Activated CD4-positive, alpha-beta T cell treated with anti-CD3 and anti-CD28 coated beads for 1 hour (primary cell): ENCODE data around the gene GNMT.
"Not testable (repeated sequence)": the region's sequence is repeated elsewhere in the genome, so short reads cannot be mapped to it uniquely, and the experiment has no call there.

ENCODE experiments used
- DNase-seq: peaks from one replicate; pipeline ENCODE4 v3.0.0-alpha.2; 2020

GNMT gene

DNA sequence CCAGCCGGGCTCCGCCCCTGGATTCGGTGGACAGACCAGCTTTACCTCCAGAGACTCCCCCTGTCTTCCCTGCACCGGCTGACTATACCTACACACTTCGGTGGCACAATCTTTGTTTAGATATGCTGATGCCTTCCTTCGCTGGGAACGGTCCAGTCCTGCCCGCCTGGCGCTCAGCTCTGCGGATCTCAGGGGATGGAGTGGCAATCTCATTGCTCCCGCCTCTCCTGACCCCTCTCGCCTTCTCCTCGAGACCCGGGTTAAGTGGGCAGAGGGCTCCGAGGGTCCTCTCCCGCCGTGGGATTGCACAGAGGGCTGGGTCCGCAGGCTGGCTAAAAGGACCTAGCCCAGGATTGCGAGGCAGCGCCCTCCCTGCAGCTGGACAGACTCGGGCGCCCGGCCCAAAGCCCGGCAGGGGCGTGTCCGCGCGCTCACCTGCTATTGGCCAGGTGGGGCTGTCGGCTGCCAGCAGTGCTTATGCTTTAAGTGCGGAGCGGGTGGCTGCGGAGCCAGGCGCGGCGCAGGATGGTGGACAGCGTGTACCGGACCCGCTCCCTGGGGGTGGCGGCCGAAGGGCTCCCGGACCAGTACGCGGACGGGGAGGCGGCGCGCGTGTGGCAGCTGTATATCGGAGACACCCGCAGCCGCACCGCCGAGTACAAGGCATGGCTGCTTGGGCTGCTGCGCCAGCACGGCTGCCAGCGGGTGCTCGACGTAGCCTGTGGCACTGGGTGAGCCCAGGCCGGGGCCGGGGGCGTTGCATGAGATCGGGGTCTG, at the start of gene GNMT:
Gene GNMT (plus strand): TSS at position 512 of the 777 bp plus-strand sequence. CDS start 14 bp downstream, at position 526.
- peak; percentile 18 for DNase-seq

- no peak for DNase-seq
These were observed 49.2 kb upstream of the GNMT start for GRCh38 chr6:42911171-42912021.

DNA sequence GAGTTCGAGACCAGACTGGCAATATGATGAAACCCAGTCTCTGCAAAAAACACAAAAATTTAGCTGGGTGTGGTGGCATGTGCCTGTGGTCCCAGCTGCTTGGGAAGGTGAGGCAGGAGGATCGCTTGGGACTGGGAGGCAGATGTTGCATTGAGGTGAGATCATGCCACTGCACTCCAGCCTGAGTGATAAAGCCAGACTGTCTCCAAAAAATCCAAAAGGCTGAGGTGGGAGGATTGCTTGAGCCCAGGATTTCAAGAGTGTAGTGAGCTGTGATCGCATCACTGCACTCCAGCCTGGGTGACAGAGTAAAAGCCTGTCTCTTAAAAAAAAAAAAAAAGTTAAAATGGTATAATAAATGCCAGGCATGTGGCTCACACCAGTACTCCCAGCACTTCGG, 46.0 kb upstream of the GNMT start:
- no peak for DNase-seq

DNA sequence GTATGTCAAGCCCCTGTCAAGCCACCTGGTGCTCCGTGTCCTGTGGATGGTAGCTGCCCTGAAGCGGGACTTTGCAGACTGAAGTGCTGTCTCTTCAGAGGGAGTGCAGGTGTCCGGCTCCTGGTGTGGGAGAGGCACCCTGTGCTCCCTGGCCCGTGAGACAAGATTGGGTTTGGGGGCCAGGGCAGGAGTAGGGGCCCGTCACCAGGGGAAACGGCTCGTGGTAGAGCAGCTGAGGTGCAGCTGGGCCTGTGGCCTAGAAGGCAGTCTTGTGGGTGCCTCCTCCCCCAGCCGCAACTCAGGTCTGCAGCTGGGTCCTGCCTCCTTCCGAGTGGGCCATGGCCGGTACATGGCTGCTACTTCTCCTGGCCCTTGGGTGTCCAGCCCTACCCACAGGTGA, 44.8 kb upstream of the GNMT start, which contains the start of gene PTCRA:
Gene PTCRA (plus strand): TSS at position 322 of the 400 bp plus-strand sequence. CDS start 17 bp downstream, at position 339.
- DNase-seq = no peak

DNA sequence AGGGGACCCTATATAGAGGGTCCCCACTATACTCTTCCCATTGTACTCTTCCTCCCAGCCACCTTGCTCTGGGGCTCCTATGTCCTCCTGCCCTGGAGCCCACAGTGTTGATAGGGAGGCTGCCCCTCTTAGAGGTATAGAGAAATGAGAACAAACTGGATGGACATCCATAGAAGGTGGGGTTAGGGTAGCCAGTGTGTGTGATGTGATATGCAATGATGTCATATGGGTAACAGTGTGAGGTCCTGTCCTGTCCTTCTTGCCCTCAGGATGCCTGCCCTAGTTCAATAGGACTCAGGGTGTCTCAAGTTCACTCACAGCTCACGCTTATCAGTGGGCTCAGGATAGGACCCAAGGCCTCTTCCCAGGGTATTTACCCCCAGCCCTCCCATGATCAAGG, 44.3 kb upstream of the GNMT start:
- DNase-seq = no peak

- no peak for DNase-seq
These were observed 38.8 kb upstream of the GNMT start for GRCh38 chr6:42921801-42922200.

DNA sequence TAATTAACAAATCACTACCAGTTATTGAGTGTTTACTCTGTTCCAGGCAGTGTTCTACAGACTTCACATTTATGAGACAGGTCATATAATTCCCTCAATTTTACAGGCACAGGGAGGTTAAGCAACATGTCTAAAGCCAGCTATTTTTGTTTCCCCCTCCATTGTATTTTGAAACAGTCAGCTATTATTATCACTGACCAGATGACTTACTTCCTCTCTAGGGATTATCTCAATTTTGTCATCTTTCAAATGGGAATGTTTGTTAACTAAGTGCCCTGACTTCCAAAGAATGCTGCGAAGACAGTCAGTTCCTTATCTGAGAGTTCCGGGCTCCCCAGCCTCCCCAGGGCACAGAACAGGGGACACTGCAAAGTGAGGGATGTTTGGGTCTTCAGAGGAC, 36.9 kb upstream of the GNMT start:
- no peak for DNase-seq

DNA sequence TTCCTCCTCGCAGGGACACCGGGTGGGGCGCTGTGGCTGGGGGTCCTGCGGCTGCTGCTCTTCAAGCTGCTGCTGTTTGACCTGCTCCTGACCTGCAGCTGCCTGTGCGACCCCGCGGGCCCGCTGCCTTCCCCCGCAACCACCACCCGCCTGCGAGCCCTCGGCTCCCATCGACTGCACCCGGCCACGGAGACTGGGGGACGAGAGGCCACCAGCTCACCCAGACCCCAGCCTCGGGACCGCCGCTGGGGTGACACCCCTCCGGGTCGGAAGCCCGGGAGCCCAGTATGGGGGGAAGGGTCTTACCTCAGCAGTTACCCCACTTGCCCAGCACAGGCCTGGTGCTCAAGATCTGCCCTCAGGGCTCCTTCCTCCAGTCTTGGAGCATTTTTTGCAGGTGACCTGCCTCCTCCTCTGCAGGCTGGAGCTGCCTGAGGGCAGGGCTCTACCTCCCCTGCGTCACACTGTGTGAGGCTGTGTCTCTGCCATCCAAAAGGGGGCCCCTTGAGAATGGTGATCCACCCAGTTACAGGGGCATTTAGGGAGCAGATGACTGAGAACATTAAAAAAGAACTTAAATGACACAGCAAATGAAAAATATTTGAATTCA, 35.2 kb upstream of the GNMT start:
- no peak for DNase-seq

GRCh38 chr6:42928986-42929820, 31.4 kb upstream of the GNMT start, which contains the start of gene CNPY3:
CNPY3 (plus strand) TSS chr6:42929480; CDS start chr6:42929571, 91 bp downstream.
- peak; percentile 88 for DNase-seq

- DNase-seq = peak; percentile 41
These were observed 30.7 kb upstream of the GNMT start for GRCh38 chr6:42929821-42930360.

DNA sequence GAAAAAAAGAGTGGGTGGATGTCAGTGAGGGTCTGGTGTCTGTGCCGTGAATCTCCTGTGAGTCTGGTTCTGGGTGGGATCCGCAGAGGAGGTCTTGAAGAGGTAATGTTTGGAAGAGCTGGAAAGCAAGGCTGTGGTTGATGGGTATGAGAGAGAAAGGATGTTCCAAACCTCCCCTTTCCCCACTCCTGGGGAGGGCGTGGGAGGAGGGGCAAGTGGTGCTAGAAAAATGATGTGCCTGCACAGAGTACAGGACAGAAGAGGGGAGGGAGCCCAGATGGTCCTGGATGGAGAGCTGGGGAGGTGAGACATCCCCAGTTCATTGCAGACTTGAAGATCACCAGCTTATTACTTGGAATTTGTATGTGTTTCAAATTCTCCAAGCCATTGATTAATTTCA, 28.1 kb upstream of the GNMT start:
- DNase-seq = no peak

DNA sequence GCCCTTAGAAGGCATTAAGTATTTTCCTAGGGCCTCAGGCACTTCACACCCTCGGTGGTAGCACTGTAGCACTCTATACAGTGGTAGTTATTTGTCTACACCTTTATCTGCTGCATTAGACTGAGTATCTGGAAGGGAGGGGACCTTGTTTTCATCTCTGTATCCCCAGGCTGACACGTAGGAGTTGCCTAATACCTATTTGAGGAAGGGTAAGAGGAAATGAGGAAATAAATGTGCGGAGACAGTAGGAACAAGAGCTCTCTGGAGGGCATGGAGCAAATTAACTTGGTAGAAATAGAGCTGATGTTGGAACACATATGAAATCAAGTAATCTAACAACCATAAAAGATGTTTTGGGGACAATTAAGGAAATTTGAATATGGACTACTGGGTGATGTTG, 27.3 kb upstream of the GNMT start:
- no peak for DNase-seq

GRCh38 chr6:42935322-42935721, 25.2 kb upstream of the GNMT start:
- DNase-seq = no peak

DNA sequence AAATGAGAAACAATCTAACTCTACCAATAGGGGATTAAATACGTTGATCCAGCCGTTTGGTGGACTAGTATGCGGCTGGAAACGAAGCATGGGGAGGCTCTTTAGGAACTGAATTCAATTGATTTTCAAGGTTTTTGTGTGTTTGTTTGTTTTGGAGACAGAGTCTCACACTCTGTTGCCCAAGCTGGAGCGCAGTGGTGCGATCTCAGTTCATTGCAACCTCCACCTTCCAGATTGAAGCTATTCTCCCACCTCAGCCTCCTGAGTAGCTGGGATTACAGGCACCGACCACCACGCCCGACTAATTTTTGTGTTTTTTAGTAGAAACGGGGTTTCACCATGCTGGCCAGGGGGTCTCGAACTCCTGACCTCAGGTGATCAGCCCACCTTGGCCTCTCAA, 24.2 kb upstream of the GNMT start:
- DNase-seq = no peak

DNA sequence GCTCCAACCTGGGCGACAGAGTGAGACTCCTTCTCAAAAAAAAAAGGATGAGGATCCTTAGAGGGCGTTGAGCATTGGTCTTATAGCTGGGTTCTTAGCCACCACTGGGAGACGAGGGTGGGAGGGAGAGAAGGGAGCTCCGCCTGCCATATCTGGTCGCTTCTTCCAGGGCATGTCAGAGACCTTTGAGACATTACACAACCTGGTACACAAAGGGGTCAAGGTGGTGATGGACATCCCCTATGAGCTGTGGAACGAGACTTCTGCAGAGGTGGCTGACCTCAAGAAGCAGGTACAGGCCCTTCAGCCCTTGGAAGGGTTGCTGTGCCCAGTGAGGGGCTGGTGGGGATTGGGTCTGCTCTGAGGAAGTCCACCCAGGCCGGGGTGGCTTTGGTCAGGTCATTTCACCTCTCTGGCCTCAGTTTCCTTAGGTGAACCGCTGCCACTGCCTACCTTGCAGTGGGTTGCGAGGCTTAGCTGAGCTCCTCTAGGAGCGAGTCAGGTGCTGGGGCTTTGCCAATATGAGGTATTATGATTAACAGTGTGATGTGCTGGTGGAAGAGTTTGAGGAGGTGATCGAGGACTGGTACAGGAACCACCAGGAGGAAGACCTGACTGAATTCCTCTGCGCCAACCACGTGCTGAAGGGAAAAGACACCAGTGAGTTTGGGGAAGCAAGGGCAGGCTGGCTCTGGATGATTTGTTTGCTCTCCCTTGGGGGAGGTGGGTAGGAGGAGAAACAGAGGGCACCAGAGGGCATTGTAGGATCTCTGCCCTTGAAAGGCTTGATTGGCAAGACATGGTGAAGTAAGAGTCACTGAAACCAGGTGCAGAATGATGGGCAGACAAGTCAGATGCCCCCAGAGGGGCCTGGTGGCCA, 22.8 kb upstream of the GNMT start:
- DNase-seq = no peak

GRCh38 chr6:42938428-42938796, 22.1 kb upstream of the GNMT start:
- no peak for DNase-seq

- DNase-seq = no peak
These were observed 21.4 kb upstream of the GNMT start for GRCh38 chr6:42938987-42939809.

DNA sequence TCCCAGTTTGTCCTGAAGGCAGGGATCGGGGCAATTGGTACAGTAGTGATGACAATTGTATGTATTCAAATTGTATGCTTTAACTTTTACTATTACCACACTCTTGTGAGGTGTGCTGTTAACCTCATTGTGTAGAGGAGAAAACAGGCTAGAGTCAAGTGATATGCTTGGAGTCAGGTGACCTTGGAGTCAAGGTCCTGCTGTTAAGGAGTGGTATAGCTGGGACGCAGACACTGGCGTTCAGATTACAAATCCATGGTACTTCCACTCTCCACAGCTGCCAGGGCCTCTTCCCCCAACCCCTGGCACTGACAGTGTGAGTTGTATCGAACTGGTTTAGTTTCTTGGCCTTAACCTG, 20.8 kb upstream of the GNMT start:
- DNase-seq = no peak

- no peak for DNase-seq
These were observed 20.0 kb upstream of the GNMT start for GRCh38 chr6:42940493-42941045.

GRCh38 chr6:42941356-42941755, 19.2 kb upstream of the GNMT start:
- not testable (repeated sequence) for DNase-seq
